ENCODE results near the gene FNDC7.
"Not testable (repeated sequence)": the region's sequence is repeated elsewhere in the genome, so short reads cannot be mapped to it uniquely, and the experiment has no call there.

FNDC7 gene

DNA sequence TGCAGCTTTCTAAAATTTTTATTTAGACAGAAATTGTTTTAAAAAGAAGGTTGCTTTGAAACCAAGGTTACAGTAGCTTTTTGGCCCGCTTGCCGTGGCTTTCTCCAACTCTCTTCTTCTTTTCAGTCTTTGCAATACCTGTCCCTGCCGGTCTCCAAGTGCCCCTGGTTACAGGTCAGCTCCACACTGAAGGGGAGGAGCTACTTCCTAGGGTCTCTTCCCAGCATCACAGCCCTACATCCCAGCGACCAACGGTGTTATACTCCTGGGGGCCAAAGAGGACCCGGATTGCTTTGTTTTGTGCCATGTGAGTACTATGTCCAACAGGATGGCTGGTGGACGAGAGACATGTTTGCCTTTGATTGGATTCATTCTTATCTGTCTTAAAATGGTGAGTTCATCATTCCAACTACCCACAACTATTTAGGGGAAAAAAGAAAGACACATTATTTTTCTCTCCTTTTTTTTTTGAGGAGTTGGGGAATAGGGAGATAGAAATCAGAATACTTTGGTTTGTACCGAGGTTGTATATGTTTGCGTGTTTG, at the start of gene FNDC7:
Gene FNDC7, plus strand, starts transcription at position 303 of the 545 bp plus-strand sequence. Its CDS starts 26 bp downstream, at position 329.
- no peak for DNase-seq

- DNase-seq, result no peak
Observed at GRCh38 chr1:108663074-108663473, 49.6 kb upstream of the FNDC7 start.

DNA sequence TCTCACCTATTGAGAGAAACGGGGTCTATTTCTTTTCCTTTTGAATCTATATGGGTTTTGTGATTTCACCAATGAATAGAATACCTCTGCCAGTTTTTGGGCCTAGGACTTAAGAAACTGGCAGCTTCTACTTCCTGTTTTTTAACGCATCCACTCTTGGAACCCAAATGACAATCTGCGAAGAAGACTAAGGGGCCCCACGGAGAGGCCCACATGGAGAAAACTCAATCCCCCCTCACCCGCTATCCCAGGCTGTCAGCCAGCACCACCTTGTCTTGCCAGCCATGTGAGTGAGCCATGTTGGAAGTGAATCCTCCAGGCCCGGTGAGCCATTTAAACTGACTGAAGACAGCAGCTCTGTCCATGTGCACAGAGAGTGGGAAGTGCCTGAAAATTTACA, 48.2 kb upstream of the FNDC7 start:
- no peak for DNase-seq

GRCh38 chr1:108665067-108665466, 47.6 kb upstream of the FNDC7 start:
- no peak for DNase-seq

DNA sequence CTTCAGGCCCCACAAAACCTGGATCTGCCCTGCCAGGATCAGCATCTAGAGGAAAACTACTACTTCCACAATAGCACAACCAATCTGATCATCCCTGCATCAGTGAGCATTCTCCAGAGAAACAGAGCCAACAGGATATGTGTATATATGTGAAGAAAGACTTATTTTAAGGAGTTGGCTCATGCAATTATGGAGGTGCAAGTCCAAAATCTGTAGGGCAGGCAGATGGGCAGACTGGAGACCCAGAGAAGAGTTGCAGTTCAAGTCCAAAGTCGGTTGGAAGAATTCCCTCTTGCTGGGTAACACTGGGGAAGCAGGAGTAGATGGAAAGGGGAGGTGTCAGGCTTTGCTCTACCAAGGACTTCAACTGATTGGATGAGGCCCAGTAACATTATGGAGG, 46.9 kb upstream of the FNDC7 start:
- no peak for DNase-seq

GRCh38 chr1:108667422-108667821, 45.3 kb upstream of the FNDC7 start:
- not testable (repeated sequence) for DNase-seq

- DNase-seq, result no peak
Observed at GRCh38 chr1:108668777-108669176, 43.9 kb upstream of the FNDC7 start.

GRCh38 chr1:108669679-108670078, 43.0 kb upstream of the FNDC7 start:
- no peak for DNase-seq

GRCh38 chr1:108670131-108670773, 42.5 kb upstream of the FNDC7 start:
- DNase-seq, result no peak

DNA sequence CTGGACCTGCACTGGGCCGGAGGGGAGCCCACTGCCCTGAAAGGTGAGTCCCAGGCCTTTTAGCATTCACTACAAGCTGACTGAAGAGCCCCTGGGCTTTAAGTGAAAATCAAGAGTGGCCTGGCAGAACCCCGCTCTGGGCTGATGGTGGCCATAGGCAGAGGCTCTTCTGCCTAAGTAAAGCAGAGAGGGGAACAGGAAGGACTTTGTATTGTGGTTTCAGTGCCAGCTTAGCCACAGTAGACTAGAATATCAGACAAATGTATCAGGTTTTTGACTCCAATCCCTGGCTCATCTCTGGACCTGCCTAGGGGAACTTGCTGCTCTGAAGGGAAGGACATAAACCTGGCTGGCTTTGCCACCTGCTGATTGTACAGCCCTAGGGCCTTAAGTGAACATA, 41.6 kb upstream of the FNDC7 start:
- DNase-seq, result no peak

DNA sequence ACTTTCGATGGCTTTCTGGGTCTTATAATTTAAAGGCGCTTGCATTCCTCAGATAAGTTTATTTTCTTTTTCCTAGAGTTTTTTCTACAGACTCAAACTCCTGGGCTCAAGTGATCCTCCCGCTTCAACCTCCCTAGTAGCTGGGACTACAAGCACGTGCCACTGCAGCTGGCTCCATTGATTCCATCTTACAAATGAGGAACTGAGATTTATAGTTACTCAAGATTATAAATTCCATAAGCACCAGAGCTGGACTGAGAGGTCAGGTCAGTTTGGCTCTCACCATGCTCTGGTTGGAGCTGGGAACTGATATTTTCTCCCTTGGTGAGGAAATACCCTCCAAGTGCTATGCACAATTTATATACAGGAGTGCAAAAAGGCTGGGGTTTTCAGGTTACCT, 34.0 kb upstream of the FNDC7 start:
- no peak for DNase-seq

- no peak for DNase-seq
Observed at GRCh38 chr1:108679586-108680213, 33.0 kb upstream of the FNDC7 start.

GRCh38 chr1:108681701-108682100, 31.0 kb upstream of the FNDC7 start:
- DNase-seq, result not testable (repeated sequence)

GRCh38 chr1:108685529-108685928, 27.2 kb upstream of the FNDC7 start:
- DNase-seq, result no peak

GRCh38 chr1:108686614-108687313, 25.9 kb upstream of the FNDC7 start:
- no peak for DNase-seq

- DNase-seq, result no peak
Observed at GRCh38 chr1:108691128-108691941, 21.4 kb upstream of the FNDC7 start.

- peak; percentile 92 for DNase-seq
Observed at GRCh38 chr1:108691942-108692723, 20.6 kb upstream of the FNDC7 start, which contains the start of gene PRPF38B. TSS of gene PRPF38B (plus strand) at chr1:108692310. CDS start at chr1:108692592, 282 bp downstream.

DNA sequence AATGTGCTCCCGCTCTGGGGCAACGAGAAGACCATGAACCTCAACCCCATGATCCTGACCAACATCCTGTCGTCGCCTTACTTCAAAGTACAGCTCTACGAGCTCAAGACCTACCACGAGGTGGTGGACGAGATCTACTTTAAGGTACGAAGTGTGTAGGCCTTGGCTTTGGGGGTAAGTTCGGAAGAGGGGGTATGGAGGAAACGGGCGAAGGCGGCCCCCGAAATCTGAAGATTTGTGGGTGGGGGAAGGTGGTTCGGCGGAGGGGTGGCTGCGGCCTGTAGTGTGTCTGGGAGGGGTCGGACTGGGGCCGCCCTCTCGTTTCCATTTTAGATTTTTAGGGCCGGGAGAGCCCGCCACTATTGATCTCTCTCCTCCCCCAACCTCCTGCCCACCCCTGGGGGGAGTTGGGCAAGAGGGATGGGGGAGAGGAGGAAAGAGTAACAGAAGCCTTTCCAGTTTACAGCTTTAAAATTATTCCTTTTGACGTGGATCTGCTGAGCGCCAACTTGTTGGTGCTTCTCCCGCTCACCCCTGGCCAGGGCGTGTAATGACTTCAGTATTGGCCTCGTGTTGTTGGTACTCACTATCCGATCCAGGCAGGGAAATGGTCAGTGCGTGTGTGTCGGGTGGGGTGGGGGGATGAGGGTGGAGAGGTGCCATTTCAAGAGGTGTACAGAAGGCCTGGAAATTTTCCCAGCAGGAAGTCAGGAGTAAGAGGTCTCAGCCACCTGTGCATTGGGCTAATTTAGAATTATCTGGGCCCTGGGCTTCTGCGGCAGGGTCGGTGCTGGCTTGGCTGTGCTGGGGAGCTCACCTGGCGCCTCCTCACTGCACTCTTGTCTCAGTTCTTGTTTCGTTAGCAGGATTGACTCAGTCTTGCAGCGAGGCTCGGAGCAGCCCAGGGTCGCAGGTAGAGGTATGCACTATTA, 19.7 kb upstream of the FNDC7 start:
- peak; percentile 63 for DNase-seq

DNA sequence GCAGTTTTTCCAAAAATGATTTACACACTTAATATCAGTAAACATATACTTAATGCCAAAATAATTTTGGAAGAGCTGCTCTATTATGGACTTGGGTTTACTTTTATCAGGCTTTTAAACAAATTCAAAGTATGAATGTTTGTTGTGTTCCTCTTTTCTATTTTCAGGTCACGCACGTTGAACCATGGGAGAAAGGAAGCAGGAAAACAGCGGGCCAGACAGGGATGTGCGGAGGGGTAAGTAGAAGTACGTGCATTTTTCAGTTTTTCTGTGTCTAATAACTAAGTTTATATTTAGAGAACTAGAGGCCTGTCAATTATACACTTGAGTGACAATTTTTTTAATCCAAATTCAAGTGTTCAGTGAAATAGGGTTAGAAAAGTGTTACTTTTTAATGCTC, 17.2 kb upstream of the FNDC7 start:
- DNase-seq, result no peak

GRCh38 chr1:108699375-108700332, 13.1 kb upstream of the FNDC7 start:
- DNase-seq, result no peak
